Activated T-cell treated with anti-CD3 and anti-CD28 coated beads, Interleukin-2, amount 50 U/mL, for 4 hours (primary cell): ENCODE measurements around the gene SH3PXD2A. TPM values are rescaled to one million over a fixed set of nuclear protein-coding genes. Genes with fewer than 3 reads are reported as not detected.

Source experiments
- ATAC-seq, 2 donors: fragments of 200-7000 bp; cut with Tn5 transposase; one replicate each; pipeline ENCODE4 v1.10.0; 2021
- DNase-seq: peaks from one replicate; pipeline ENCODE4 v3.0.0-alpha.2; 2020
- H3K27me3 Mint-ChIP-seq: one replicate; pipeline ENCODE4 v1.8.0; 2021; ENCODE audit warnings: low read depth, mixed read lengths
- H3K36me3 Mint-ChIP-seq: one replicate; pipeline ENCODE4 v1.8.0; 2022; ENCODE audit warnings: mixed read lengths; ENCODE audit not compliant: insufficient read depth
- H3K4me1 Mint-ChIP-seq: one replicate; pipeline ENCODE4 v1.8.0; 2021; ENCODE audit warnings: low read depth, mixed read lengths
- H3K4me3 Mint-ChIP-seq: one replicate; pipeline ENCODE4 v1.8.0; 2021; ENCODE audit warnings: mild to moderate bottlenecking, moderate library complexity, mixed read lengths
- H3K9me3 Mint-ChIP-seq: one replicate; pipeline ENCODE4 v1.8.0; 2021; ENCODE audit warnings: mixed read lengths
- total RNA-seq, 3 donors: library from RNA; stranded (reverse); gene quantifications; one replicate each; pipeline ENCODE4 v1.2.1, GENCODE V29; 2021

SH3PXD2A gene
- total RNA-seq, 3 donors from 2014 or later: 2.4 to 2.8 (median 2.4) TPM

GRCh38 chr10:103812004-103812403 is 43.4 kb downstream of the SH3PXD2A start:
- Mint-ChIP-seq H3K4me1 (peaks cover 2% of the 10 kb centered on the region), H3K36me3 (no peaks in the 10 kb centered on the region), H3K9me3 (no peaks in the 10 kb centered on the region), H3K4me3 (no peak overlapping the region), H3K27me3 (no peaks in the 10 kb centered on the region)
- no peak for DNase-seq
- ATAC-seq: no peak

GRCh38 chr10:103811463-103811862 is 43.9 kb downstream of the SH3PXD2A start:
- Mint-ChIP-seq H3K36me3 (no peaks in the 10 kb centered on the region), H3K9me3 (no peaks in the 10 kb centered on the region), H3K27me3 (no peaks in the 10 kb centered on the region), H3K4me3 (no peak overlapping the region), H3K4me1 (peaks cover 2% of the 10 kb centered on the region)
- ATAC-seq (no peak), DNase-seq (no peak)

- peaks cover 8% of the 10 kb centered on the region for H3K4me1 Mint-ChIP-seq
- no peaks in the 10 kb centered on the region for H3K27me3 Mint-ChIP-seq
- H3K9me3 Mint-ChIP-seq: no peaks in the 10 kb centered on the region
- H3K36me3 Mint-ChIP-seq: no peaks in the 10 kb centered on the region
- no peak overlapping the region for H3K4me3 Mint-ChIP-seq
- ATAC-seq: no peak
- DNase-seq: no peak
These were observed 46.6 kb downstream of the SH3PXD2A start for GRCh38 chr10:103808780-103809179.

GRCh38 chr10:103807996-103808395 is 47.4 kb downstream of the SH3PXD2A start:
- peaks cover 12% of the 10 kb centered on the region for H3K4me1 Mint-ChIP-seq
- no peak overlapping the region for H3K4me3 Mint-ChIP-seq
- H3K36me3 Mint-ChIP-seq: no peaks in the 10 kb centered on the region
- ATAC-seq: no peak
- no peak for DNase-seq
- H3K9me3 Mint-ChIP-seq: no peaks in the 10 kb centered on the region
- no peaks in the 10 kb centered on the region for H3K27me3 Mint-ChIP-seq

- Mint-ChIP-seq H3K9me3 (no peaks in the 10 kb centered on the region), H3K36me3 (no peaks in the 10 kb centered on the region), H3K4me1 (peaks cover 14% of the 10 kb centered on the region), H3K4me3 (no peak overlapping the region), H3K27me3 (no peaks in the 10 kb centered on the region)
- ATAC-seq (no peak), DNase-seq (no peak)
These were observed 48.8 kb downstream of the SH3PXD2A start for GRCh38 chr10:103806395-103807187.

GRCh38 chr10:103805781-103806180 is 49.6 kb downstream of the SH3PXD2A start:
- Mint-ChIP-seq H3K4me3 (no peak overlapping the region), H3K9me3 (no peaks in the 10 kb centered on the region), H3K27me3 (no peaks in the 10 kb centered on the region)

GRCh38 chr10:103804871-103805270 is 50.5 kb downstream of the SH3PXD2A start:
- no peak for ATAC-seq
- Mint-ChIP-seq H3K27me3 (no peaks in the 10 kb centered on the region), H3K4me1 (peaks cover 26% of the 10 kb centered on the region), H3K9me3 (no peaks in the 10 kb centered on the region), H3K36me3 (no peaks in the 10 kb centered on the region), H3K4me3 (no peak overlapping the region)
- DNase-seq: no peak

More at GRCh38 chr10:103805781-103806180, 49.6 kb downstream of the SH3PXD2A start:
- no peak for DNase-seq
- ATAC-seq: no peak
- H3K36me3 Mint-ChIP-seq: no peaks in the 10 kb centered on the region
- H3K4me1 Mint-ChIP-seq: peaks cover 17% of the 10 kb centered on the region

- DNase-seq (no peak), ATAC-seq (peak; percentile 49 to 84)
- H3K36me3 Mint-ChIP-seq: no peaks in the 10 kb centered on the region
- no peaks in the 10 kb centered on the region for H3K27me3 Mint-ChIP-seq
- no peak overlapping the region for H3K4me3 Mint-ChIP-seq
- no peaks in the 10 kb centered on the region for H3K9me3 Mint-ChIP-seq
- H3K4me1 Mint-ChIP-seq: peaks cover 30% of the 10 kb centered on the region
These were observed 51.4 kb downstream of the SH3PXD2A start for GRCh38 chr10:103803941-103804340.

GRCh38 chr10:103802637-103803353 is 52.6 kb downstream of the SH3PXD2A start:
- H3K4me3 Mint-ChIP-seq: no peak overlapping the region
- no peaks in the 10 kb centered on the region for H3K27me3 Mint-ChIP-seq
- no peaks in the 10 kb centered on the region for H3K9me3 Mint-ChIP-seq
- H3K4me1 Mint-ChIP-seq: peaks cover 30% of the 10 kb centered on the region
- DNase-seq: no peak
- no peak for ATAC-seq
- H3K36me3 Mint-ChIP-seq: no peaks in the 10 kb centered on the region

GRCh38 chr10:103802081-103802480 is 53.3 kb downstream of the SH3PXD2A start:
- H3K36me3 Mint-ChIP-seq: no peaks in the 10 kb centered on the region
- H3K4me1 Mint-ChIP-seq: peaks cover 30% of the 10 kb centered on the region
- no peak for ATAC-seq
- H3K27me3 Mint-ChIP-seq: no peaks in the 10 kb centered on the region
- DNase-seq: no peak
- no peak overlapping the region for H3K4me3 Mint-ChIP-seq
- no peaks in the 10 kb centered on the region for H3K9me3 Mint-ChIP-seq

- H3K27me3 Mint-ChIP-seq: no peaks in the 10 kb centered on the region
- ATAC-seq: peak; percentile 68 to 94
- DNase-seq: peak; percentile 13
- peaks cover 30% of the 10 kb centered on the region for H3K4me1 Mint-ChIP-seq
- no peaks in the 10 kb centered on the region for H3K9me3 Mint-ChIP-seq
- H3K36me3 Mint-ChIP-seq: no peaks in the 10 kb centered on the region
- H3K4me3 Mint-ChIP-seq: no peak overlapping the region
These were observed 54.4 kb downstream of the SH3PXD2A start for GRCh38 chr10:103800789-103801540.

GRCh38 chr10:103800089-103800488 is 55.3 kb downstream of the SH3PXD2A start:
- ATAC-seq (no peak), DNase-seq (no peak)
- peaks cover 30% of the 10 kb centered on the region for H3K4me1 Mint-ChIP-seq
- no peak overlapping the region for H3K4me3 Mint-ChIP-seq
- no peaks in the 10 kb centered on the region for H3K36me3 Mint-ChIP-seq
- no peaks in the 10 kb centered on the region for H3K9me3 Mint-ChIP-seq
- H3K27me3 Mint-ChIP-seq: no peaks in the 10 kb centered on the region

GRCh38 chr10:103799341-103799740 is 56.0 kb downstream of the SH3PXD2A start:
- Mint-ChIP-seq H3K4me3 (no peak overlapping the region), H3K9me3 (no peaks in the 10 kb centered on the region), H3K36me3 (no peaks in the 10 kb centered on the region), H3K27me3 (no peaks in the 10 kb centered on the region), H3K4me1 (peaks cover 28% of the 10 kb centered on the region)
- ATAC-seq: no peak
- no peak for DNase-seq

GRCh38 chr10:103798511-103798910 is 56.9 kb downstream of the SH3PXD2A start:
- no peak for DNase-seq
- Mint-ChIP-seq H3K4me3 (no peak overlapping the region), H3K27me3 (no peaks in the 10 kb centered on the region), H3K36me3 (no peaks in the 10 kb centered on the region), H3K4me1 (peaks cover 19% of the 10 kb centered on the region), H3K9me3 (no peaks in the 10 kb centered on the region)
- no peak for ATAC-seq
